GM12878 (cell line): ENCODE measurements around the gene ZNF837. TPM values are rescaled to one million over a fixed set of nuclear protein-coding genes. Genes with fewer than 3 reads are reported as not detected.
A peak's percentile ranks its signal among the peaks of the same experiment; 100 is the strongest.

ENCODE experiments used
- ATF7 ChIP-seq: fragments of 450-650 bp; IDR thresholded peaks from 2 replicates; pipeline ENCODE4 v1.6.1; 2016; ENCODE audit warnings: low read depth, mild to moderate bottlenecking
- BACH1 ChIP-seq: fragments of 450-650 bp; IDR thresholded peaks from 2 replicates; pipeline ENCODE4 v1.6.1; 2017; ENCODE audit warnings: mild to moderate bottlenecking, borderline replicate concordance
- BCL11A ChIP-seq: IDR thresholded peaks from 2 replicates; pipeline ENCODE4 v1.6.1; 2011; ENCODE audit warnings: low read depth, low read length
- BMI1 ChIP-seq: fragments of 450-650 bp; IDR thresholded peaks from 2 replicates; pipeline ENCODE4 v1.6.1; 2016; ENCODE audit warnings: mild to moderate bottlenecking, moderate library complexity, borderline replicate concordance
- CHD2 ChIP-seq: IDR thresholded peaks from 2 replicates; pipeline ENCODE4 v1.6.1; 2011; ENCODE audit warnings: low read depth, low read length, improper control_type of control experiment, borderline replicate concordance
- CREM ChIP-seq: IDR thresholded peaks from 2 replicates; pipeline ENCODE4 v1.6.1; 2014; ENCODE audit warnings: antibody characterized with exemption, low read depth
- EED ChIP-seq: sonication (generic); IDR thresholded peaks from 2 replicates; pipeline ENCODE4 v1.6.1; 2016; ENCODE audit warnings: antibody characterized with exemption, low read depth
- FOXK2 ChIP-seq: fragments of 450-650 bp; IDR thresholded peaks from 2 replicates; pipeline ENCODE4 v1.6.1; 2017; ENCODE audit warnings: mild to moderate bottlenecking, moderate library complexity
- KAT2A ChIP-seq: conservative IDR thresholded peaks from 2 replicates; pipeline ENCODE4 v1.6.1; 2011; ENCODE audit warnings: low read depth, low read length; ENCODE audit not compliant: control insufficient read depth
- NBN ChIP-seq: fragments of 450-650 bp; IDR thresholded peaks from 2 replicates; pipeline ENCODE4 v1.6.1; 2016
- NR2F1 ChIP-seq: fragments of 450-650 bp; conservative IDR thresholded peaks from 2 replicates; pipeline ENCODE4 v1.6.1; 2017; ENCODE audit warnings: mild to moderate bottlenecking
- PAX5 ChIP-seq: IDR thresholded peaks from 2 replicates; pipeline ENCODE4 v1.6.1; 2011; ENCODE audit warnings: low read depth, low read length, borderline replicate concordance
- POLR2A ChIP-seq: IDR thresholded peaks from 2 replicates; pipeline ENCODE4 v1.6.1; 2011; ENCODE audit warnings: low read depth, mild to moderate bottlenecking, low read length
- POU2F2 ChIP-seq: IDR thresholded peaks from 3 replicates; pipeline ENCODE4 v1.6.1; 2011; ENCODE audit warnings: low read depth, mild to moderate bottlenecking, low read length, borderline replicate concordance
- RBBP5 ChIP-seq: fragments of 200-600 bp; sonication (generic); conservative IDR thresholded peaks from 2 replicates; pipeline ENCODE4 v1.6.1; 2016
- RELA ChIP-seq: fragments of 450-650 bp; IDR thresholded peaks from 2 replicates; pipeline ENCODE4 v1.8.0; 2014; ENCODE audit warnings: borderline replicate concordance; ENCODE audit not compliant: partially characterized antibody
- RFX5 ChIP-seq: IDR thresholded peaks from 2 replicates; pipeline ENCODE4 v1.6.1; 2011; ENCODE audit warnings: low read depth, low read length, improper control_type of control experiment
- SIX5 ChIP-seq: IDR thresholded peaks from 2 replicates; pipeline ENCODE4 v1.6.1; 2011; ENCODE audit warnings: mild to moderate bottlenecking, low read depth, low read length, moderate library complexity; ENCODE audit not compliant: severe bottlenecking
- SMAD5 ChIP-seq: IDR thresholded peaks from 2 replicates; pipeline ENCODE4 v1.6.1; 2016; ENCODE audit warnings: antibody characterized with exemption, low read depth
- STAT3 ChIP-seq: IDR thresholded peaks from 2 replicates; pipeline ENCODE4 v1.6.1; 2011; ENCODE audit warnings: low read depth, low read length, improper control_type of control experiment
- ZNF384 ChIP-seq: IDR thresholded peaks from 2 replicates; pipeline ENCODE4 v1.6.1; 2012; ENCODE audit warnings: low read depth, mild to moderate bottlenecking, low read length, improper control_type of control experiment, borderline replicate concordance
- ZNF622 ChIP-seq: fragments of 450-650 bp; IDR thresholded peaks from 2 replicates; pipeline ENCODE4 v1.6.1; 2017; ENCODE audit warnings: mild to moderate bottlenecking, inconsistent platforms
- polyA plus RNA-seq, 11 experiments: library from polyadenylated mRNA; depleted of rRNA in 4 of 11; unstranded in 6 of 11; stranded (reverse) in 5 of 11; fragments of >200 nt; fragmentation: Nextera tagmentation in 4 of 11; fragmentation: Illumina TruSeq in 1 of 11; extraction: Ambion mirVana in 4 of 11; extraction: Trizol in 1 of 11; gene quantifications; 1 replicate in 1 of 11; 2 replicates in 10 of 11; pipeline versions ENCODE4 v1.2.1 to v1.2.3, GENCODE V29; 2011 to 2016; ENCODE audit warnings: inconsistent platforms in 2 of 11, missing spikeins in 2 of 11, low read depth in 1 of 11
- total RNA-seq, 4 experiments: library from RNA; depleted of rRNA in 3 of 4; stranded (reverse); fragments of >200 nt in 3 of 4; fragmentation: Illumina TruSeq in 1 of 4; extraction: Trizol in 1 of 4; gene quantifications; 2 replicates each; pipeline versions ENCODE4 v1.2.1 to v1.2.3, GENCODE V29; 2013 to 2021
- TF ChIP-seq, protein P1 (sequence below): fragments of 450-650 bp; IDR thresholded peaks from 2 replicates; pipeline ENCODE4 v1.6.1; 2016; ENCODE audit warnings: mild to moderate bottlenecking
- TF ChIP-seq, protein P2 (sequence below): fragments of 150-350 bp; IDR thresholded peaks from 2 replicates; pipeline ENCODE4 v1.6.1; 2016; ENCODE audit warnings: low read depth, low read length
- TF ChIP-seq, protein P3 (sequence below): IDR thresholded peaks from 2 replicates; pipeline ENCODE4 v1.6.1; 2011; ENCODE audit warnings: mild to moderate bottlenecking, low read depth, low read length, moderate library complexity; ENCODE audit not compliant: insufficient replicate concordance
- TF ChIP-seq, protein P4 (sequence below), 3 experiments: IDR thresholded peaks in 2 of 3; conservative IDR thresholded peaks in 1 of 3; 2 replicates each; pipeline ENCODE4 v1.5.1; 2011; ENCODE audit warnings: low read depth in 3 of 3, low read length in 3 of 3, mild to moderate bottlenecking in 3 of 3, control low read depth in 2 of 3, moderate library complexity in 2 of 3, inconsistent platforms in 1 of 3, mixed read lengths in 1 of 3; ENCODE audit not compliant: control insufficient read depth in 2 of 3, insufficient read depth in 1 of 3; ENCODE audit errors: extremely low read depth in 1 of 3

The ZNF837 gene
- total and polyA plus RNA-seq, 10 of the 15 experiments (the other 5 are each of a cell fraction or from before 2014, with no cell fraction given), result 0.07 to 2.9 (median 2.0) TPM; not detected in 2

DNA sequence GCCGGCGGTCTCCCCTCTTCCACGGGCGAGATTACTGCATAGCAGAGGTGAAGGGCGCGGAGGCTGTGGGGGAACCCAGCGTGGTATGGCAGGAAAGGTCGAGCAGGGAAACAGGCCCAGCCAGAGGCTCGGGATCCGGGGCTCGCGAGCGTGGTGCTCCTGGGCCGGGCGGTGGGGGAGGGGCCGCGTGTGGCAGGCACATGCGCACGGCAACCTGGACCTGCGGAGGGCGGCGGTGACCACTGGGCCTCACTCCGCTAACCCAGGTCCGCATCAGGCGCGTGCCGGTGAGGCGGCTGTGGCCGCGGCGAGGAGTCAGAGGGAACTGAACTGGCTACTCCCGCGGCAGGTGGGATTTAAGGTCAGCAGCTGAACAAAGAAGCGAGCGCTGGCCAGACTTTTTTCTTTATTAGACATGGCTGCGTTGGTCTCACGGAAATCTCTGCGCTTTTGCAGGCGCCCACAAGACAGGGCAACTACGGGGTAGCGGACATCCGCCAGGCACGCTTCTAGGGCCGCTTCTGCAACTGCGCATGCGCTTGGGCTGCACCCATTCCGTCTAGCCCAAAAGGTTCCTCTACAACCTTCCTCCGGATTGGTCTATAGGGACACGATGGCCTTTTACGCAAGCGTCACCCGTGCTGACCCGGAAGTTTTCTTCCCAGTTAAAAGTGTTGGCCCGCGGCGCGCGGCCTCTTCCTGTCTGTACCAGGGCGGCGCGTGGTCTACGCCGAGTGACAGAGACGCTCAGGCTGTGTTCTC, 5.9 kb upstream of the ZNF837 start, which contains the start of gene RPS5 (continued):
- TF ChIP-seq, protein P1, sequence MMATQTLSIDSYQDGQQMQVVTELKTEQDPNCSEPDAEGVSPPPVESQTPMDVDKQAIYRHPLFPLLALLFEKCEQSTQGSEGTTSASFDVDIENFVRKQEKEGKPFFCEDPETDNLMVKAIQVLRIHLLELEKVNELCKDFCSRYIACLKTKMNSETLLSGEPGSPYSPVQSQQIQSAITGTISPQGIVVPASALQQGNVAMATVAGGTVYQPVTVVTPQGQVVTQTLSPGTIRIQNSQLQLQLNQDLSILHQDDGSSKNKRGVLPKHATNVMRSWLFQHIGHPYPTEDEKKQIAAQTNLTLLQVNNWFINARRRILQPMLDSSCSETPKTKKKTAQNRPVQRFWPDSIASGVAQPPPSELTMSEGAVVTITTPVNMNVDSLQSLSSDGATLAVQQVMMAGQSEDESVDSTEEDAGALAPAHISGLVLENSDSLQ, result peak; percentile 76
- TF ChIP-seq KAT2A (no peak), RBBP5 (no peak), ZNF622 (no peak), ATF7 (no peak), POLR2A (peak; percentile 91), SIX5 (peak; percentile 59), CHD2 (peak; percentile 76), ZNF384 (no peak), NBN (no peak), BCL11A (no peak), BACH1 (peak; percentile 69; the same call in 1 of the 2 replicates), CREM (peak; percentile 86), BMI1 (no peak), FOXK2 (no peak), RFX5 (no peak), RELA (no peak), PAX5 (peak; percentile 44; the same call in 1 of the 2 replicates), SMAD5 (peak; percentile 96), POU2F2 (peak; percentile 93; the same call in 2 of the 3 replicates), STAT3 (no peak), NR2F1 (no peak), EED (no peak)
- TF ChIP-seq, protein P2, sequence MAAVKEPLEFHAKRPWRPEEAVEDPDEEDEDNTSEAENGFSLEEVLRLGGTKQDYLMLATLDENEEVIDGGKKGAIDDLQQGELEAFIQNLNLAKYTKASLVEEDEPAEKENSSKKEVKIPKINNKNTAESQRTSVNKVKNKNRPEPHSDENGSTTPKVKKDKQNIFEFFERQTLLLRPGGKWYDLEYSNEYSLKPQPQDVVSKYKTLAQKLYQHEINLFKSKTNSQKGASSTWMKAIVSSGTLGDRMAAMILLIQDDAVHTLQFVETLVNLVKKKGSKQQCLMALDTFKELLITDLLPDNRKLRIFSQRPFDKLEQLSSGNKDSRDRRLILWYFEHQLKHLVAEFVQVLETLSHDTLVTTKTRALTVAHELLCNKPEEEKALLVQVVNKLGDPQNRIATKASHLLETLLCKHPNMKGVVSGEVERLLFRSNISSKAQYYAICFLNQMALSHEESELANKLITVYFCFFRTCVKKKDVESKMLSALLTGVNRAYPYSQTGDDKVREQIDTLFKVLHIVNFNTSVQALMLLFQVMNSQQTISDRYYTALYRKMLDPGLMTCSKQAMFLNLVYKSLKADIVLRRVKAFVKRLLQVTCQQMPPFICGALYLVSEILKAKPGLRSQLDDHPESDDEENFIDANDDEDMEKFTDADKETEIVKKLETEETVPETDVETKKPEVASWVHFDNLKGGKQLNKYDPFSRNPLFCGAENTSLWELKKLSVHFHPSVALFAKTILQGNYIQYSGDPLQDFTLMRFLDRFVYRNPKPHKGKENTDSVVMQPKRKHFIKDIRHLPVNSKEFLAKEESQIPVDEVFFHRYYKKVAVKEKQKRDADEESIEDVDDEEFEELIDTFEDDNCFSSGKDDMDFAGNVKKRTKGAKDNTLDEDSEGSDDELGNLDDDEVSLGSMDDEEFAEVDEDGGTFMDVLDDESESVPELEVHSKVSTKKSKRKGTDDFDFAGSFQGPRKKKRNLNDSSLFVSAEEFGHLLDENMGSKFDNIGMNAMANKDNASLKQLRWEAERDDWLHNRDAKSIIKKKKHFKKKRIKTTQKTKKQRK, result no peak
- TF ChIP-seq, protein P3, sequence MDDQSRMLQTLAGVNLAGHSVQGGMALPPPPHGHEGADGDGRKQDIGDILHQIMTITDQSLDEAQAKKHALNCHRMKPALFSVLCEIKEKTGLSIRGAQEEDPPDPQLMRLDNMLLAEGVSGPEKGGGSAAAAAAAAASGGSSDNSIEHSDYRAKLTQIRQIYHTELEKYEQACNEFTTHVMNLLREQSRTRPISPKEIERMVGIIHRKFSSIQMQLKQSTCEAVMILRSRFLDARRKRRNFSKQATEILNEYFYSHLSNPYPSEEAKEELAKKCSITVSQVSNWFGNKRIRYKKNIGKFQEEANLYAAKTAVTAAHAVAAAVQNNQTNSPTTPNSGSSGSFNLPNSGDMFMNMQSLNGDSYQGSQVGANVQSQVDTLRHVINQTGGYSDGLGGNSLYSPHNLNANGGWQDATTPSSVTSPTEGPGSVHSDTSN, result no peak
- TF ChIP-seq, protein P4, sequence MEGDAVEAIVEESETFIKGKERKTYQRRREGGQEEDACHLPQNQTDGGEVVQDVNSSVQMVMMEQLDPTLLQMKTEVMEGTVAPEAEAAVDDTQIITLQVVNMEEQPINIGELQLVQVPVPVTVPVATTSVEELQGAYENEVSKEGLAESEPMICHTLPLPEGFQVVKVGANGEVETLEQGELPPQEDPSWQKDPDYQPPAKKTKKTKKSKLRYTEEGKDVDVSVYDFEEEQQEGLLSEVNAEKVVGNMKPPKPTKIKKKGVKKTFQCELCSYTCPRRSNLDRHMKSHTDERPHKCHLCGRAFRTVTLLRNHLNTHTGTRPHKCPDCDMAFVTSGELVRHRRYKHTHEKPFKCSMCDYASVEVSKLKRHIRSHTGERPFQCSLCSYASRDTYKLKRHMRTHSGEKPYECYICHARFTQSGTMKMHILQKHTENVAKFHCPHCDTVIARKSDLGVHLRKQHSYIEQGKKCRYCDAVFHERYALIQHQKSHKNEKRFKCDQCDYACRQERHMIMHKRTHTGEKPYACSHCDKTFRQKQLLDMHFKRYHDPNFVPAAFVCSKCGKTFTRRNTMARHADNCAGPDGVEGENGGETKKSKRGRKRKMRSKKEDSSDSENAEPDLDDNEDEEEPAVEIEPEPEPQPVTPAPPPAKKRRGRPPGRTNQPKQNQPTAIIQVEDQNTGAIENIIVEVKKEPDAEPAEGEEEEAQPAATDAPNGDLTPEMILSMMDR (IDR thresholded peaks at IDR 0.05 in 2 of 3, conservative IDR thresholded peaks at IDR 0.05 in 1 of 3; ENCODE audit: control insufficient read depth in 2 of 3, extremely low read depth in 1 of 3, insufficient read depth in 1 of 3, low read depth in 3 of 3, low read length in 3 of 3), result no peak
